ENCODE measurements around the gene CENPP.

- TF ChIP-seq STAT6 (CRISPR knock-in tag; conservative IDR thresholded peaks at IDR 0.05; ENCODE audit: low read depth) (no peak), SP1 (CRISPR knock-in tag; conservative IDR thresholded peaks at IDR 0.05) (no peak)
Observed at GRCh38 chr9:92547356-92547755, 221.6 kb downstream of the CENPP start.
